ENCODE data around the gene KCNAB1.

DNA sequence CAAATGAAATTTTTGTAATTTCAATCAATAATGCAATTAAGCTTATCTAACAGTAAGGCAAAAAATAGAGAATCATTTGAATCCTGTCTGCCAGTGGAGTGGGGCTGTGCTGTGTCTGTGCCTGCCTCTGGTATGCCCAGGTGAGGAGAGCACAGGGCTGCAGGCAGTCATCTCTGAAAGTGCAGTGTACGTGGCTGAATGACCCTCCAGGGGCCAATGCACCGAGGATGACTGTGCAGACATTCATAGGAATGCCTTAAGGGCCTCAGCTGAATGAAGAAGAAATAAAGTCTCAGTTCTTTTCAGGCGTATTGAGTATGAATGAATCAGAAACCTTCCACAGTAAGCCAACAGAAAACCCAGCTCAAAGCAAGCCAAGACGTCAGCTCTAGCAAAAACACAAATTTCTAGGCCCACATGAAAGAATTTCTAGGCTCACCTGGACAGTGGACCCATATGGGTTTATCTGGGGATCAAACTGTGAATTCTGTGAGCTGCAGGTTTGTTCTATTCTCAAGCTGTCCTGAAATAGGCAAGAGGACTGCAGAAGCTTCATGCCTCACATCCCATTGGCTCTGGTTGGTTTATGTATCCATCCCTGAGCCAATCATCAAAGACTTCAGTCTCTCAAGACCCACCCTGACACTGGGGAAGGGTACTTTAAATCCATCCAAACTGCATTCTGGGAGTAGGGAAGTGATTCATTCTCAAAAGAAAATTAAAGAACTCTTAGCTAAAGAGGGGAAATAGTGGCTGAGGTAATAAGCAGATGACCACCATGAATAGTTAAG is 311.2 kb downstream of the KCNAB1 start:
- TF ChIP-seq POLR2A (IDR thresholded peaks at IDR 0.05; ENCODE audit: low read length) (no peak), GATA1 (IDR thresholded peaks at IDR 0.05; ENCODE audit: low read depth, low read length) (no peak)

Data from erythroblast (primary cell).